Left renal cortex interstitium (tissue), 4 donors: ENCODE measurements around the gene PDLIM4. TPM values are rescaled to one million over a fixed set of nuclear protein-coding genes. Genes with fewer than 3 reads are reported as not detected.

ENCODE experiments used
- DNase-seq, 4 donors: peaks; one replicate each; pipeline ENCODE4 v3.0.0-alpha.2; 2013; ENCODE audit warnings: low read depth in 4 of 4, low spot score in 2 of 4, missing footprints in 1 of 4
- polyA plus RNA-seq, 4 donors: library from polyadenylated mRNA; unstranded; fragments of 120-200 nt; gene quantifications; one replicate each; pipeline ENCODE4 v1.2.1, GENCODE V29; 2013; ENCODE audit not compliant: insufficient read length in 4 of 4

PDLIM4 gene
- polyA plus RNA-seq, 4 donors: 12.5 to 21.7 (median 16.3) TPM

DNA sequence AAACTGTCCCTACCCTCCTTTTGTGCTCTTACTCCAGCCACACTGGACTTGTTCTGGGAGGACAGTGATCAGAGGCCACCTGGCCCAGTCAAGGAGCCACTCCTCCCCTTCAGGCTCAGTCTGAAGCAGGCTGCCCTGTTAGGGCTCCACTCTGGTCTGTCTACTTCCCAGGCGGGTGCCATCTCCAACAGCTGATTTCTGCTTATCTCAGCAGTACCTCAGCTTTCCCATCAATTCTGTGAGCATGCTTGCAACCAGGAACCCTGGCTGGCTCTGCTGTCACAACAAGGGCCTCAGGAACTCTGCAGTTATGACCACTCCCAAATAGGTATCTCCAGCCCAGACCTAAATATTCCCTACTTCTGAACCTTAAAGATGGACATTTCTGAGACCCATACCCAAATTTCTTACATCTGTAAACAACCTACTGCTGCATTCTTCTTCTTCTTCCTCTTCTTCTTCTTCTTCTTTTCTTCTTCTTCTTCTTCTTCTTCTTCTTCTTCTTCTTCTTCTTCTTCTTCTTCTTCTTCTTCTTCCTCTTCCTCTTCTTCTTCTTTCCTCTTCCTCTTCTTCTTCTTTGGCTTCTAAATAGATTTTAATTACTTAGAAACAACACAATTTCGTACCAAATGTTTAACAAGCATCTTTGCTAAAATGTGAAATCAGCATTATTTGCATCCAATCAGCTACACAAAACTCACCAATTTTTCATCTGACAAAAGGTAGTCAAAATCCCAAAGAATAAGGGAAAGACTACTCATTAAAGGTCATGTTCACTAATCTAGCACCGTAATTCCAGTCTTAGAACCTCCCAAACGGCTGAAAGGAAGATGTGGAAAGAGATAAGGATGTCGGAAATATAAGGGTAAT lies 23.1 kb downstream of the PDLIM4 start:
- no peak for DNase-seq

DNA sequence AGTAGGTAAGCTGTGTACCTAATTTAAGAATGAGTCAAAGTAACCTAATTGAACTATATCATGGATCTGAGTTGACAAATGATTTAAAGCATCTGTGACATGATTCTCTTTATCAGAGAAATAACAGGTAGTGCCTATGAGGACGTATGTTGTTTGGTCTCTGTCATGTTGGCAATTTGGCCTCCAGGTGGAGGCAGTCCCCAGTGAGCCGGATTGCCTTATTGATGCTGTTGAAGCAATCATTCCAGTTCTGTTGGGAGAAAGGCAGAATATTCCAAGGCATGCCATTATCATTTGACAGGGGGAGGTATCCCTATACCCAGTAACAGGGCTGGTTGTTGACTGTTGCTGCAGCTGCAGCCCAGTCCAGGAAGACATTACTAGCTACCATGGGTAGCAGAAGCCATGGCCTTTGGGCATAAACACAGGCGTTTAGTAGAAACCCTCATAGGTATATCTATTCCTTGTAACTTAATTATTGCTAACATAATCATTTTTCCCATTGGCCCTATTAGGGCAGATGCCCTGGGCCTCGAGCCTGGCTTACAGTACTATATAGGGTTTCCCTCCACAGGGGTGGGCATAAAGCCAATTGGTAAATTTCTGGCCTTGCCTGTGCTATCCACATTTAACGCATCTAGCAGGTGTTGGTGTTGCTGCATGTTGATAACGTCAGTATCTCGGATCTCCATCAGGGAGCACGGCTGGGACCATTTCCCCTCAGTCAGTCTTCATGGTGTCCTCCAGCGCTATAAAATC lies 24.5 kb downstream of the PDLIM4 start:
- DNase-seq: no peak

DNA sequence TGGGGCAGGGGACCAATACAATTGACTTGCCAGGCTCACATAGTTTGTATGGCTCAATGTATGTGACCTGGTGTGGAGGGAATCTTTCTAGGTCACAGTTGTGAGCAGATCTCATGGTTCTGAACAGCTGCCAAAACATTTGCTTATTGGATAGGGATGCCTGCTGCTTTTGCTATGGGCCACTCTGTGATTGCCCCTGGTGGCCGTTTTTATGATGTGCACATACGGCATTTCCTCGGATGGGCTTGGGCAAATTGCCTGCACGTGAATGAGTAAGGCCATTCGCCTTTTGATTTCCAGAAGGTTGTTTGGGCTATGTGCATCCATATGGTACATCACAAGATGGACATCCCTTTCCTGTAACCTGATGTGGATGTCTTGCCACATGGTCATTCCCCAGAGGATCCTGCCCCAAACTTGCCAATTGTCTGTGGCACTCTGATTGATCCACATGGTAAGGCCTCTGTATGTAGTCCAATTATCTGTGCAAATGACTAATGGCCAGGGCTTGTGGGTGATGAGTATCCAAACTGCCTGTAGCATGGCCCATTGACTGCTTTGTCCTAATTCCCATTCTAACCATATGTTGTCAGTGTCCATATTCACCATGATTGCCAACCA lies 26.0 kb downstream of the PDLIM4 start:
- DNase-seq: no peak

DNA sequence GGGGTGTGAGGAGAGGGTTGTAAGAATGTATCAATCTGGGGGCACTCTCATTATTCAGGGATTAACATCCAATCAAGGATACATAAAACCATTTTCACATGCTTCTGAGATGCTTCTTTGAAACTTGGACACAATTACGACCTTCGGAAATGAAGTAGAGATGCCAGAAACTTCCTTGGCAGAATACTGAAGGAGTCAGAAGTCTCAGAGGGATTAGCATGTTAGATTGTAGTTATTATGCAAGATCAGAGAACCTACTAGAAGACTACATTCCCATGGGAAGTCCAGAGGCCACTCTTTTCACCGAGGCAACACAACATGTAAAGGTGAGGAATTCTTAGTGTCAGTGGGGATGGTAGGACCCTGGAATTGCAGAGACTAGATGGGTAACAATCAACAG lies 31.6 kb downstream of the PDLIM4 start:
- DNase-seq: no peak

DNA sequence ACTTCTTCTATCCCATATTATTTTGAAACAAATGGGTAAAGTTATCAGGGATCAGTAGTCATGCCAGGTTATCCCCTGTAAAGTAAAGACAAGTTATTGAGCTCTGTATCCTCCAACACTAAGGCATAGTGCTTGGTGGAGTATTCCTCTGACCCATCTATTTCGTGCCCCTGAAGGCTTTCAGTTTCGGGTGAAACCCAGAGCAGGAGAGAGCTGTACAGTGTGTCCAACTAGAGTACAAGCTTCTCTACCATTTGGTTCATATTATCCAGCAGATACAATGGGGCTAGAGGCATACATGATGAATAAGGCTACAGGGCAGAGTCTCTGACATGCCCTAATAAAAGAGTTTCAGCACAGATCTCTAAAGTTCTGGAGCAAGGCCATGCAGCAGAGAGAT lies 33.5 kb downstream of the PDLIM4 start:
- no peak for DNase-seq

DNA sequence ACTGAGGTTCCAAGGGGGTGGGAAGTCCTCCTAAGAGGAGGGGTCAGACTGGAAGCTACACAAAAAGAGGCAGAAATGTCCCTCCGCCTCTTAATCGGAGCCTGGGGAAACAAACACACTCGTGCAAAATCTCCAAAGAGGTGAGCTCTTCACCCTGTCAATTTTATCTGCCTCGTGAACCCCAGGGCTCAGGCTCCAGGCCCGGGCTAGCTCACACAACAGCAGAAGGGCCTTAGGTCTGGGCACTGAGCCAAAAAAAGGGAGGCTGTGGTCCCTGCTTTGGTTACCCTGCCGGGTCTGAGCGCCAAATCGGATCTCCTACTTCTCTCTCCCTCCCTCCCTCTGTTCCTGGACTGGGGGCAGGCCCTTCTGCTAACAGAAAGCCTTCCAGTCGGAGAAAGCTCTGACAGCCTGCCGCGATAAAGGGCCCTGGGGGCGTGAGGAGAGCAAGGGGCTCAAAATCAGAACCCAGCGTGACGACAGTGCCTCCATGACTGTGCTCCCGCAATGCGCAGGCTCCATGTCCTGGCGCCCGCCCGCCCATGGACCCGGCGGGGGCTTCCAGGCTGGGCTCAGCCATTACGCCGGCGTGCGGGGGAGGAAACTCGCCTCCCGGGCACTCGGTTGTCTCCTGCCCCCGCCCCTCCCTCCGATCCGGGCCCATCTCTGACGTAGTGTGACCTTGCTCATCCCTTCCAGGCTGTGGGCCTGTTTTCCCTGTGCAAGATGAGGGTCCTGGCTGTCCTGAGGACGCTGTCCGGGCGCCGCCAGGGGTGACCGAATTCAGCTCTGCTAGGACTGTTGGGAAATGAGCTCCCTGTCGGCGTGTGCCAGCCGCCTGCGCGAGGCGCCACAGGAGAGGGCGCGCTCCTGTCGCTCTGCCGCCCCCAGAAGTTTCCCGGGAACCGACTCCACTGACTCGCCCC lies 35.8 kb downstream of the PDLIM4 start:
- DNase-seq: peak; percentile 81 to 87 (median 84)

DNA sequence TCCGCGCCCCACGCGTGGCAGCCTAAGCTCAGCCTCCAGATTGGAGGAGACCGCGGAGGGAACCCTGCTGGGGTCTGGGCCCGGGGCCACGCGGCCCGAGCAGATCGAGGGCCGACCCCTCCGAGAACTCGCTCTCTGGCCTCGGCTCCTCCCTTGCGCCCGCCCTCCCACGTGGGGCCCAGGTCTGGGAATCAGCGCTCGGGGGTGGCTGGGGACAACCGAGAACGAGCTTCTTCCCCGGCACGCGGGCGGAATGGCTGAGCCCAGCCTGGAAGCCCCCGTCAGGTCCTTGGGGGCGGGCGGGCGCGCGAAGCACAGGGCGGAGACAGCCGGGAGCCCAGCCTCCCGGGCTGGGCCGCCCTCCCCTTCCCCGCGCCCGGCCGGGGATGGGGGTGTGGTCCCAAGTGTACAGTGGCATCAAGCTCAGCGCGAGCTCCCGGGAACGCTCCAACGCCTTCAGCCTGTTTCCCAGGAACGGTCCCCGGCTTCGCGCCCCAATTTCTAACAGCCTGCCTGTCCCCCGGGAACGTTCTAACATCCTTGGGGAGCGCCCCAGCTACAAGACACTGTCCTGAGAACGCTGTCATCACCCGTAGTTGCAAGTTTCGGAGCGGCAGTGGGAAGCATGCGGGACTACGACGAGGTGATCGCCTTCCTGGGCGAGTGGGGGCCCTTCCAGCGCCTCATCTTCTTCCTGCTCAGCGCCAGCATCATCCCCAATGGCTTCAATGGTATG lies 36.7 kb downstream of the PDLIM4 start, which contains the start of gene SLC22A4:
SLC22A4 (plus strand) TSS at position 403 of the 736 bp plus-strand sequence; CDS start at position 626, 223 bp downstream.
- DNase-seq: peak; percentile 78 to 90 (median 83)

DNA sequence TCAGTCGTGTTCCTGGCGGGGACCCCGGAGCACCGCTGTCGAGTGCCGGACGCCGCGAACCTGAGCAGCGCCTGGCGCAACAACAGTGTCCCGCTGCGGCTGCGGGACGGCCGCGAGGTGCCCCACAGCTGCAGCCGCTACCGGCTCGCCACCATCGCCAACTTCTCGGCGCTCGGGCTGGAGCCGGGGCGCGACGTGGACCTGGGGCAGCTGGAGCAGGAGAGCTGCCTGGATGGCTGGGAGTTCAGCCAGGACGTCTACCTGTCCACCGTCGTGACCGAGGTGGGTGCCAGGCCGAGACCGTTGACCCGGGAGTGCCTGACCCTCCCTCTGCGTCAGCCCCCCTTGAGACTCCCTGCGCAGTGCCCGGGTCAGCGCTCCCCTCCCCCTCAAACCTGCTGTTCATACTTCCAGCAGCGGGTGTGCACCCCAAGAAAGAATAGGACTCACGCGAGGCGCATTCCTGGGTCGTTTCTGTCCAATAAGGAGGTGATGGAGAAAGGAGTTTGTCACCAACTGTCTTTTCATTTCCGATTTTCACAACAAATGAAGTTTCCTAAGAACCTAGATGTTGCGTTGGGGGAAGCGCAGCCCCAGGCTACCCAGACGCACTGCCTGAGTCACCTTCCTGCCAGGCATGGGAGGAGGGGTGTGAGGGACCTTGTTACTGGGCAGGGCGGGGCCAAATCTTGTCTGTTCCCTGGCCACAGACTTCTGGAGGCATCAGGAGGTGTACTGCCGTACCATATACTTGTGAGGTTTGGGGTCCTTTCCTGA lies 37.4 kb downstream of the PDLIM4 start:
- no peak for DNase-seq

DNA sequence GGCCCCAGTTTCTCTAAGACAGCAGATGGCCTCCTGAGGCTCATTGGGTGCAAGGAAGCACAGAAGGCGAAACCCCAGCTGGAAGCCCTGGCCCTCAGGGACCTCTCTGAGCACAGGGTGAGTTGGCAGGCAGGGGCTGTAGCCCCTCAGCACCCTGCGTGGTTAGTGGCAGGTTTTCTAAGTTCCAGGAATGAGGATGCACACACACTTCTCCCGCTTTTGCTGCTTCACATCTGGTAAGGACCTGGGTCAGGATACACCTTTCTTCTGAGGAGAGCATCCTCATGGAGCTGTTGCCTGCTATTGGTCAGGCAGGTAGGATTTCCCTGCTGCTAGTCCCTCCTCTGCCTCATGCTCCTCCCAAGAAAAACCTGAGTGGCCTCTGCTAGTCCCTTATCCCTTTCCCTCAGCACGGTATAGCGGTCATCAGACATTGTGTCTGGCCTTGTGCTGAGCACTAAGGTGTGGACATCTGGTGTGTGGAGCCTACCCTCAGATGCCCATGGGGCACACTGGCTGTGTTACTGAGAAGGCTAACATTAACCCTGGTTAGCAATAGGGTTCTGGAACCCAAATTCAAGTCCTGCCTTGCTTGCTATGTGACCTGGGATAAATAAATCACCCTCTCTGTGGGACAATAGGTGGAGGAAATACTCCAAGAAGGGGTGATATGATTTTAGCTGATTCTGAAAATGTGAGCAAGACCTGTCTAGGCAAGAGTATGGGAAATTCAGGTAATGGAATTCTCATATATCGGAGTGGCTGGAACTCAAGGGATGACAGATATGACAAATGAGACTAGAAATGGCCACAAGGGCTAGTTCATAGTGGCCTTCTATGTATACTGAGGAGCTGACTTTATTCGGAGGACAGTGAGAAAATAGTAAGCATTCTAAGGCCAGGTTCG lies 38.3 kb downstream of the PDLIM4 start:
- no peak for DNase-seq

DNA sequence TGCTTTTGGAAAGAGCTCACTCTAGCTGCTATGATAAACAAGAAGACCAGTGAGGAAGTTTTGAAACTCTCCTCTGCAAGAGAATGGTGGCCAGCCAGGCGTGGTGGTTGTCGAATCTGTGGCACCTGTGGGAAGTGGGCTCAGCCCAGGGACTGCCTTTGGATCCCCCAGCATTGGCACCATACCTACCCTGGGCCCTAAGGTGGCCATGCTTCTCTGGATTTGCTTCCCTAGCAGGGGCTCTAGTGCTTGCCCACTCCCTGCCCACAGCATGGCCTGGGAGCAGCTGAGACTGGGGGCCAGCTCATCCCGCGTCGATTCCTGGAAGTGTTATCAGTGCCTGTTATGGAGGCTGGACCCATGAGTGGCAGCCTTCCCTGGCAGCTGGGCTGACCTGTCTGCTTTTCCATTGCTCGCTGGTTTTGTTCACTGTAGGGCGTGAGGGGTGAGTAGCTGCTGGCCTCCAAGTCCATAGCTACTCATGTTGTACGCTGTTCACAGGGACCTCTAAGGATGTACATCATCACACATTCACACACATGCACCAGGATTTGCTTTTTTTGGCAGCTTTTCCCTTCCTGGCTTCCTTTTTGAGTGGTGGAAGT lies 39.0 kb downstream of the PDLIM4 start:
- DNase-seq: no peak

DNA sequence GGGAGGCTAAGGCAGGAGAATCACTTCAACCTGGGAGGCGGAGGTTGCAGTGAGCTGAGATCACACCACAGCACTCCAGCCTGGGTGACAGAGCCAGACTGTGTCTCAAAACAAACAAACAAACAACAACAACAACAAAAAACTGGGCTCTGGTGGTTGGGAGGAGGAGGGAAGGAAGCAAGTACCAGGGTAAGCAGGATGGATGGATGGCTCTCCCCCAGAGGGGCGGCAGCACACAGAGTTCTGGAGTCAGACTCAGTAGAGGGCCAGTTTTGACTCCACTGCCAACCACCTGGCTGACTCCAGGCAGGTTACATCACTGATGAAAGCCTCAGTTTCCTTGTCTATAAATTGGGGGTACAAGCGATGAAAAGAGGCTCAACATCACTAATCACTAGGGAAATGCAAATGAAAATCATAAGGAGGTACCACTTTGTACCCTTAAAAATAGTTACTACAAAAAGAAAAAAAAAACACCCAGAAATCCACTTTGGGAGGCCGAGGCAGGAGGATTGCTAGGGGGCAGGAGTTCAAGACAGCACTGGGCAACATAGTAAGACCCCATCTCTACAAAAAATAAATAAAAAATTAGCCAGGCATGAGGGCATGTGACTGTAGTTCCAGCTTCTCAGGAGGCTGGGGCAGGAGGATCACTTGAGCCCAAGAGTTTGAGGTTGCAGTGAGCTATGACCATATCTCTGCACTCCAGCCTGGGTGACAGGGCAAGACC lies 39.9 kb downstream of the PDLIM4 start:
- no peak for DNase-seq

DNA sequence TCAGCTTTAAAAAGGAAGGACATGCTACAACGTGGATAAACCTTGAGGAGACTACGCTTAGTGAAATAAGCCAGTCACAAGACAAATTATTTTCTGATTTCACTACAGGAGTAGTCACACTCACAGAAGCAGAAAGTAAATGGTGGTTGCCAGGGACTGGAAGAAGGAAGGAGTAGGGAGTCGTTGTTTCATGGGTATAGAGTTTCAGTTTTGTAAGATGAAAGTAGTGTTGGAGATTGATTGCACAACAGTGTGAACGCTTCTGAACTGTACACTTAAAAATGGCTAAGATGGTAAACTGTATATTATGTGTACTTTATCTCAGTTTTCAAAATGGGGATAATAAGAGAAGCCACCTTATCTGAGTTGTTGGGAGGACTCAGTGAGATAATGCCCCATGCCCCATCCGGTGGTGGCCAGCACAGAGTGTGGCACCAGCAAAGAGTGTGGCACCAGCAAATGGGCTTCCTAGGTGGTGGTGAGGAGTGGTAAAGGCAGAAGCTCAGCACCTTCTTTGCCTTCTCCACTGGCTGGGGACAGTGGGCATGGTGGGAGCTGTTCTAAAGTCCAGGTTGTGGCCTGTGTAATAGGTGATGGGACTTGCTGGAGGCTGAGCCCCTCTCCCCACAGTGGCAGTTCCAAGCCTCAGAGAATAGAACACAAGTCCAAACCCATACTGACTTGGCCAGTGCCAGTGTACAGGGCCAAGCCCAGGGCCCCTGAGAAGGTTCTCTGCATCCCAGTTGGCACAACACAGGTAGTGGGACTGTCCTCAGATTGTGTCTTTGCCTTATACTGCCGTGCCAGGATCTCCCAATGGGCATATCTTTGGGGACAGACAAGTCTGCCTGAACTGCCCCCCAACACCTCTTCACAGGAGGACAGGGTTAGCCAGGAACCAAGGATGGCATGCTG lies 41.1 kb downstream of the PDLIM4 start:
- no peak for DNase-seq

DNA sequence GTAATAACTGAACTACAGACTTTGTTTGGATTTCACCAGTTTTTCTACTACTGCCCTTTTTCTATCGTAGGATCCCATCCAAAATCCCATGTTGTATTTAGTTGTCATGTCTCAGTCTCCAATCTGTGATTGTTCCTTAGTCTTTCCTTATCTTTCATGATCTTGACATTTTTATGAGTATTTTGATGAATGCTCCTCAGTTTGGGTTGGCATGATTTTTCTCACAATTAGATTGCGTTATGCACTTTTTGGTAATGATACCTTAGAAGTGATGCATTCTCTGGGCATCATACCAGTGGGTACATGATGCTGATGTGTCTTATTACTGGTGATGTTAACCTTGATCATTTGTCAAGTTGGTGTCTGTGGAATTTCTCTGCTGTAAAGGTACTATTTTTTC lies 42.4 kb downstream of the PDLIM4 start:
- DNase-seq: no peak

DNA sequence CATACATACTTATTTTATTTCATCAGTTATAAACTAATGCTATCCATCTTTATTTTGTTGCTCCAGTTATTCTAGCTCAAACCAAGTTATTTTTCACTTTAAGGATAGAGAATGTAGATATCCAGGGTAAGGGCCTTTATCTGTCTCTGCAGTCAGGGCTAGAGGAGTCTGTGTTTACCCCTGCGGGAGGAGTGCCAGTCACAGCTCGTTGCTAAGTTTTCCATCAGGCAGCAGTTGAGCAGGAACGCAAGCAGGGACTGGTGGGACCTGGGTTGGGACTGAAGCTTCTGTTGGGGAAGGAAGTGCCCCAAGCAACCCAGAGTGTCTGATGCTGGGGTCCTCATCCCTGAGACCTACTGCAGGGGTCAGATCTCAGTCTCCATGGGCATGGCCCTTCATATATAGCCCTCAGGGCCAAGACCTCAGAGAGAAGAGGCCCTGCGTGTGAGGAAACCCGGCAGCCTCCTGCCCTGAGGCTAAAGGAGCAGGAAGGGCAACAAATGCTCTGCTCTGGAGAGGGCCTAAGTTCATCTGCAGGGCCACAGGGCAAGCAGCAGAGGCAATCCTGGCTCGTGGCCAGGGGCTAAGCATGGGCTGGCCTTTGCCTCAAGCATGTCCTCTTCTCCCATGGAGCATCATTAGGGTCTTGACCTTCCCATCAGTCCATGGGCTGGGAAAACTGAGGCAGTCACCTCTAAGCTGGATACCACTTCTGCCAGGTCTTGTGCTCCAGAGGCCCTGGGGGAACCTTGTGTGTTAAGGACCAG lies 43.3 kb downstream of the PDLIM4 start:
- DNase-seq: no peak
